Liver (tissue), 9 donors: ENCODE results near the gene ENTPD1. TPM values are rescaled to one million over a fixed set of nuclear protein-coding genes. Genes with fewer than 3 reads are reported as not detected.

Source experiments
- DNase-seq: peaks from one replicate; pipeline ENCODE4 v3.0.0-alpha.2; 2017; ENCODE audit warnings: low spot score
- H3K27ac ChIP-seq, 2 donors: one replicate each; pipeline ENCODE4 v1.7.0; 2013; ENCODE audit warnings: inconsistent platforms in 2 of 2, low read length in 2 of 2, control low read depth in 1 of 2, low read depth in 1 of 2, mild to moderate bottlenecking in 1 of 2
- H3K27me3 ChIP-seq, 4 donors: one replicate each; pipeline versions ENCODE4 v1.6.1 to v1.7.0; 2013; ENCODE audit warnings: low read length in 3 of 4, inconsistent platforms in 1 of 4, mild to moderate bottlenecking in 1 of 4, moderate library complexity in 1 of 4; ENCODE audit not compliant: control insufficient read depth in 4 of 4, insufficient read depth in 4 of 4
- H3K36me3 ChIP-seq, 4 donors: one replicate each; pipeline versions ENCODE4 v1.6.1 to v1.7.0; 2013; ENCODE audit warnings: low read length in 3 of 4, mild to moderate bottlenecking in 3 of 4, low read depth in 1 of 4, moderate library complexity in 1 of 4; ENCODE audit not compliant: control insufficient read depth in 4 of 4, insufficient read depth in 3 of 4
- H3K4me1 ChIP-seq, 4 donors: one replicate each; pipeline versions ENCODE4 v1.6.1 to v1.7.0; 2013; ENCODE audit warnings: low read length in 3 of 4, mild to moderate bottlenecking in 3 of 4, moderate library complexity in 1 of 4; ENCODE audit not compliant: control insufficient read depth in 4 of 4, insufficient read depth in 4 of 4
- H3K4me3 ChIP-seq, 3 donors: one replicate each; pipeline versions ENCODE4 v1.6.1 to v1.7.0; 2013; ENCODE audit warnings: low read length in 3 of 3, control low read depth in 1 of 3, low read depth in 1 of 3, mild to moderate bottlenecking in 1 of 3
- H3K9ac ChIP-seq, 2 donors: one replicate each; pipeline ENCODE4 v1.7.0; 2013; ENCODE audit warnings: low read length in 2 of 2, mild to moderate bottlenecking in 2 of 2, moderate library complexity in 2 of 2, control low read depth in 1 of 2, low read depth in 1 of 2
- H3K9me3 ChIP-seq, 4 donors: one replicate each; pipeline versions ENCODE4 v1.6.1 to v1.7.0; 2013; ENCODE audit warnings: low read length in 3 of 4; ENCODE audit not compliant: control insufficient read depth in 4 of 4
- ATF3 ChIP-seq: IDR thresholded peaks from 2 replicates; pipeline ENCODE4 v1.6.1; 2016; ENCODE audit warnings: antibody characterized with exemption
- CTCF ChIP-seq: fragments of 150-350 bp; IDR thresholded peaks from 2 replicates; pipeline ENCODE4 v1.5.1; 2017; ENCODE audit warnings: improper control_type of control experiment, low read depth, low read length; ENCODE audit not compliant: missing input control
- EGR1 ChIP-seq, 2 donors: IDR thresholded peaks; 2 replicates each; pipeline ENCODE4 v1.6.1; 2016 to 2018; ENCODE audit warnings: antibody characterized with exemption in 2 of 2, low read depth in 2 of 2
- FOXA1 ChIP-seq: IDR thresholded peaks from 2 replicates; pipeline ENCODE4 v1.6.1; 2016; ENCODE audit warnings: antibody characterized with exemption
- FOXA2 ChIP-seq: IDR thresholded peaks from 2 replicates; pipeline ENCODE4 v1.6.1; 2016; ENCODE audit warnings: antibody characterized with exemption
- GABPA ChIP-seq, 2 donors: IDR thresholded peaks in 1 of 2; conservative IDR thresholded peaks in 1 of 2; 2 replicates each; pipeline ENCODE4 v1.6.1; 2016; ENCODE audit warnings: antibody characterized with exemption in 2 of 2, mild to moderate bottlenecking in 1 of 2, moderate library complexity in 1 of 2
- HNF4A ChIP-seq, 2 donors: conservative IDR thresholded peaks; 2 replicates each; pipeline ENCODE4 v1.6.1; 2016; ENCODE audit warnings: antibody characterized with exemption in 2 of 2, mild to moderate bottlenecking in 2 of 2
- HNF4G ChIP-seq: IDR thresholded peaks from 2 replicates; pipeline ENCODE4 v1.6.1; 2016; ENCODE audit warnings: antibody characterized with exemption
- JUND ChIP-seq, 2 donors: IDR thresholded peaks; 2 replicates each; pipeline ENCODE4 v1.6.1; 2016; ENCODE audit warnings: antibody characterized with exemption in 2 of 2
- MAX ChIP-seq: IDR thresholded peaks from 2 replicates; pipeline ENCODE4 v1.6.1; 2016; ENCODE audit warnings: antibody characterized with exemption
- NR2F2 ChIP-seq: IDR thresholded peaks from 2 replicates; pipeline ENCODE4 v1.6.1; 2016; ENCODE audit warnings: antibody characterized with exemption
- REST ChIP-seq: IDR thresholded peaks from 2 replicates; pipeline ENCODE4 v1.6.1; 2016; ENCODE audit warnings: antibody characterized with exemption, mild to moderate bottlenecking
- RXRA ChIP-seq, 2 donors: IDR thresholded peaks; 2 replicates each; pipeline ENCODE4 v1.6.1; 2017 to 2018; ENCODE audit warnings: antibody characterized with exemption in 2 of 2, mild to moderate bottlenecking in 1 of 2
- SP1 ChIP-seq: IDR thresholded peaks from 2 replicates; pipeline ENCODE4 v1.6.1; 2018; ENCODE audit warnings: antibody characterized with exemption, mild to moderate bottlenecking
- TAF1 ChIP-seq: conservative IDR thresholded peaks from 2 replicates; pipeline ENCODE4 v1.6.1; 2016; ENCODE audit warnings: antibody characterized with exemption, mild to moderate bottlenecking
- YY1 ChIP-seq: IDR thresholded peaks from 2 replicates; pipeline ENCODE4 v1.6.1; 2016; ENCODE audit warnings: antibody characterized with exemption, mild to moderate bottlenecking
- ZBTB33 ChIP-seq: IDR thresholded peaks from 2 replicates; pipeline ENCODE4 v1.6.1; 2016; ENCODE audit warnings: antibody characterized with exemption
- WGBS: extraction: QIAGEN DNeasy Blood & Tissue Kit; methylation state at CpG from one replicate; pipeline ENCODE4 v1.1.7; 2013; 5-methylcytosine and 5-hydroxymethylcytosine counted together
- polyA plus RNA-seq, 2 donors: library from polyadenylated mRNA; stranded (reverse) in 1 of 2; unstranded in 1 of 2; fragments of 200-250 nt in 1 of 2; fragments of >200 nt in 1 of 2; fragmentation: Nextera tagmentation in 1 of 2; extraction: Ambion mirVana in 1 of 2; gene quantifications; one replicate each; pipeline versions ENCODE4 v1.2.1 to v1.2.3, GENCODE V29; 2013 to 2015
- total RNA-seq, 2 donors: library from RNA; depleted of rRNA; stranded (reverse); fragments of >200 nt; gene quantifications; one replicate each; pipeline ENCODE4 v1.2.3, GENCODE V29; 2014
- donor health status: healthy.
- donor health status: healthy.
- donor health status: healthy.
- donor health status: healthy.
- donor health status: healthy.

Gene ENTPD1
- total and polyA plus RNA-seq, 4 donors: 2.1 to 8.0 (median 4.3) TPM

GRCh38 chr10:95785317-95785716, 29.4 kb downstream of the ENTPD1 start:
- H3K27me3 ChIP-seq: no peaks in the 10 kb centered on the region
- TF ChIP-seq YY1 (no peak), CTCF (no peak), GABPA (IDR thresholded peaks at IDR 0.05 in 1 of 2, conservative IDR thresholded peaks at IDR 0.05 in 1 of 2) (no peak), ZBTB33 (no peak), TAF1 (no peak), FOXA2 (no peak), ATF3 (no peak), RXRA (IDR thresholded peaks at IDR 0.05) (no peak), FOXA1 (no peak), SP1 (no peak), HNF4A (conservative IDR thresholded peaks at IDR 0.05) (no peak), EGR1 (IDR thresholded peaks at IDR 0.05; ENCODE audit: low read depth in 2 of 2) (no peak), JUND (IDR thresholded peaks at IDR 0.05) (no peak), NR2F2 (no peak), REST (no peak), HNF4G (no peak), MAX (no peak)
- no peak overlapping the region for H3K27ac ChIP-seq
- no peak overlapping the region for H3K4me3 ChIP-seq
- H3K36me3 ChIP-seq: no peaks in the 10 kb centered on the region
- 84% methylated on average over 1 of the region's 1 CpG for WGBS
- H3K9me3 ChIP-seq: no peaks in the 10 kb centered on the region
- no peak overlapping the region for H3K9ac ChIP-seq
- no peak for DNase-seq
- no peaks in the 10 kb centered on the region for H3K4me1 ChIP-seq
